ENCODE measurements around the gene STT3B.
A peak's percentile ranks its signal among the peaks of the same experiment; 100 is the strongest.

STT3B gene

DNA sequence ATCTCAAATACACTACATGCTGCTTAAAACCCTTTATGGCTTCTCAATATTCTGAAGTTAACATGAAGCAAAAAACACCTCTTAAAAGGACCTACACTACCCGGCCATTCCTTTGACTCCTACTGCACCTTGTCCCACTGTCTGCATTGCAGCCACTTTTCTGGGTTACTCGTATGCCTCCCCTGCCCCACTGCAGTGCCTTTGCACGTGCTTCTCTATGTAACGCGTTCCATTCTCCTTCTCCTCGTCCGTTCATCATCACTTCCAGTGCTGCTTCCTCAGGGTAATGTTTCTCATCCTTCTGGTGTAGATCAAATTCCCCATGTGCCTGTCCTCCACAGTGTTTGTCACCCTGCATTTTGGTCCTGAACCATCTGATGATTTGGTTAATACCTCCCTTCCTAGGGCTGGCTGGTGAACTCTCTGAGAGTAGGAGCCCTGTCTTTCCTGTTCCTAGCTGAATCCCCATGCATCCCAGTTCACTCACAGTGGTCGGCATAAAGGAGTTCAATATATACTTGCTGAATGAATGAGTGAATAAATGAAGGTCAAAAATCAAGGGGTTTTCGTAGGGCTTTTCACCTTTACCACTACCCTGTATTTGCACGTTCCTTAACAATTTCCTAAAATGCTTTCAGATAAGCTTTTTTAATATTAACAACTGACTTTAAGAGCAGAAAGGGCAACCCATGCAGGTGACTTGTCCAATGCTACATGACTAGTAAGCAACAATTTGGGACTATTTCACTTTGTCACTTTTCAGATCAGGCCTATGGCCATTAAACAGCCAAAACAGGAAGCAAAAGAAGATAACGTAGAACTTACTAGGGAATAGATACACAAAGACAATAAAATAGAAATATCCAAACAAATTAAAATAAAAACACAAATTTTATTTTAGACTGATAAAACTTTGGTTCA is 2.4 kb upstream of the STT3B start:
- TF ChIP-seq, protein P1, sequence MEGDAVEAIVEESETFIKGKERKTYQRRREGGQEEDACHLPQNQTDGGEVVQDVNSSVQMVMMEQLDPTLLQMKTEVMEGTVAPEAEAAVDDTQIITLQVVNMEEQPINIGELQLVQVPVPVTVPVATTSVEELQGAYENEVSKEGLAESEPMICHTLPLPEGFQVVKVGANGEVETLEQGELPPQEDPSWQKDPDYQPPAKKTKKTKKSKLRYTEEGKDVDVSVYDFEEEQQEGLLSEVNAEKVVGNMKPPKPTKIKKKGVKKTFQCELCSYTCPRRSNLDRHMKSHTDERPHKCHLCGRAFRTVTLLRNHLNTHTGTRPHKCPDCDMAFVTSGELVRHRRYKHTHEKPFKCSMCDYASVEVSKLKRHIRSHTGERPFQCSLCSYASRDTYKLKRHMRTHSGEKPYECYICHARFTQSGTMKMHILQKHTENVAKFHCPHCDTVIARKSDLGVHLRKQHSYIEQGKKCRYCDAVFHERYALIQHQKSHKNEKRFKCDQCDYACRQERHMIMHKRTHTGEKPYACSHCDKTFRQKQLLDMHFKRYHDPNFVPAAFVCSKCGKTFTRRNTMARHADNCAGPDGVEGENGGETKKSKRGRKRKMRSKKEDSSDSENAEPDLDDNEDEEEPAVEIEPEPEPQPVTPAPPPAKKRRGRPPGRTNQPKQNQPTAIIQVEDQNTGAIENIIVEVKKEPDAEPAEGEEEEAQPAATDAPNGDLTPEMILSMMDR (IDR thresholded peaks at IDR 0.05; ENCODE audit: low read length, missing control alignments), result no peak
- peak overlapping the region; percentile 66 for H3K4me3 ChIP-seq (replicated peaks; ENCODE audit: low read depth, low read length)
- no peak for DNase-seq (ENCODE audit: low read depth)

- TF ChIP-seq, protein P1 (IDR thresholded peaks at IDR 0.05; ENCODE audit: low read length, missing control alignments), result no peak
- no peak for DNase-seq (ENCODE audit: low read depth)
- H3K4me3 ChIP-seq (replicated peaks; ENCODE audit: low read depth, low read length), result peak overlapping the region; percentile 66
These were observed 1.8 kb upstream of the STT3B start for GRCh38 chr3:31530960-31531335.

DNA sequence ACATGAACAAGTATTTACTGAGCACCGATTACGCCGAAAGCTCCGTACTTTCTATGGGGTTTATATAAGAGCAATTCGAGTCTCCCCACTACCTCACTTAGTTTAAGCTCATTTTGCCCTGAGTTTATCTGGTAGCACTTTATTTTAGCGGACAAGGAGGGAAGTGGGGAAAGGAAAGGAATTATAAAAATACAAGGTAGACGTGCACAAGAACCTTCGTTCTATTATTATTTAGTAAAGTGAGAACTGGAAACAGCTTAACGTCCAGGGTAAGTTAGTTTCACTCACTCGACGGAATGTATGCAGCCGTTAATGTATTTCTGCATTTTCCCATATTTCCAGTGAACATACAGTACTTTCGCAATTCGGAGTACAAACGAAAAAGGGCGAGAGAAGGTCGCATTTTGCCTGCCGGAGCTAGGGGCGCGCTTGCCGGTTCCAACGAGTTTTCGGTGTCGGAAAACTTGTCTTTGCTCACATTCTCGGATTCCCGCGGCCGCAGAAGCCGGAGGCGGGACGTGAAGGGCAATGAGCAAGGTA is 1.2 kb upstream of the STT3B start:
- DNase-seq (ENCODE audit: low read depth), result no peak
- TF ChIP-seq, protein P1 (IDR thresholded peaks at IDR 0.05; ENCODE audit: low read length, missing control alignments), result peak; percentile 31
- H3K4me3 ChIP-seq (replicated peaks; ENCODE audit: low read depth, low read length), result peak overlapping the region; percentile 66

- TF ChIP-seq, protein P1 (IDR thresholded peaks at IDR 0.05; ENCODE audit: low read length, missing control alignments), result no peak
- peak overlapping the region; percentile 66 for H3K4me3 ChIP-seq (replicated peaks; ENCODE audit: low read depth, low read length)
- DNase-seq (ENCODE audit: low read depth), result peak; percentile 99
These were observed 636 bp upstream of the STT3B start for GRCh38 chr3:31531992-31532586.

- TF ChIP-seq, protein P1 (IDR thresholded peaks at IDR 0.05; ENCODE audit: low read length, missing control alignments), result no peak
- peak overlapping the region; percentile 66 for H3K4me3 ChIP-seq (replicated peaks; ENCODE audit: low read depth, low read length)
- DNase-seq (ENCODE audit: low read depth), result peak; percentile 20
These were observed 692 bp downstream of the STT3B start for GRCh38 chr3:31533169-31534064.

DNA sequence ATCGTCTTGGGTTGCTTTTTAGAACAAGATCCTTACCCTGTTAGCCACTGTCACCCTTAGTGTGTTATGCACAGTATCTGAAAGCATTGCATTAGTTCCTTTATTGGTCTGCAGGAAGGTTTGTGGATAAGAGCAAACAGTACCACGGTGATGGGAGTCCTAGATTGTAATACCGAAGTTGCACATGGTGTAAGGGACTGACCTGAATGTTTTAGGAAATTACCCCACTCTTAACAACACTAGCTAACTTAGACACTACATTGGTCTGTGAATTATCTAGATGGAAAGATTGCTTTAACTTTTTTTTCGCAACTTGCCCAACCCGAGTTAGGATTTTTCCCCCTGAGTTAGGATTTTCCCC is 1.3 kb downstream of the STT3B start:
- TF ChIP-seq, protein P1 (IDR thresholded peaks at IDR 0.05; ENCODE audit: low read length, missing control alignments), result no peak
- H3K4me3 ChIP-seq (replicated peaks; ENCODE audit: low read depth, low read length), result peak overlapping the region; percentile 66
- peak; percentile 20 for DNase-seq (ENCODE audit: low read depth)
